Measurements from ENCODE around the gene BTC. TPM values are rescaled to one million over a fixed set of nuclear protein-coding genes. Genes with fewer than 3 reads are reported as not detected.

The BTC gene
- total and polyA plus RNA-seq, 2 donors (not counting 1 experiment from before 2014, with no cell fraction given): not detected

DNA sequence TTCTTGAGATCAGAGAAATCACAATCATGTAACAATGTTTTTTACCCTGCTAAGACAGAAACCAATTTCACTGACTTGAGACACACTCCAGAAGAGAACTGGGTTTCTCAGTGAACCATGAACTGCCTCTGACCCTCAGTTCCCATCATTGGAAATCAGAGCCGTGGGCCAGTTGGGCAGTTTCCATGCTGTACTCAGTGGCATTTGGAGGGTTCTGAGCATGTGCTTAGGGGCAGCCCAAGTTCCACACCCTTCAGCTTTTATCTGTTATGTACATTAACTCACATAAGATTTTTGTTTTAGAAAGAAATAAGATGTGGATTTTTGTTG lies 77.9 kb downstream of the BTC start:
- no CpG with 5 or more reads among the region's 1 CpG for WGBS (ENCODE audit: insufficient coverage)
- POLR2A ChIA-PET: no interaction called here

DNA sequence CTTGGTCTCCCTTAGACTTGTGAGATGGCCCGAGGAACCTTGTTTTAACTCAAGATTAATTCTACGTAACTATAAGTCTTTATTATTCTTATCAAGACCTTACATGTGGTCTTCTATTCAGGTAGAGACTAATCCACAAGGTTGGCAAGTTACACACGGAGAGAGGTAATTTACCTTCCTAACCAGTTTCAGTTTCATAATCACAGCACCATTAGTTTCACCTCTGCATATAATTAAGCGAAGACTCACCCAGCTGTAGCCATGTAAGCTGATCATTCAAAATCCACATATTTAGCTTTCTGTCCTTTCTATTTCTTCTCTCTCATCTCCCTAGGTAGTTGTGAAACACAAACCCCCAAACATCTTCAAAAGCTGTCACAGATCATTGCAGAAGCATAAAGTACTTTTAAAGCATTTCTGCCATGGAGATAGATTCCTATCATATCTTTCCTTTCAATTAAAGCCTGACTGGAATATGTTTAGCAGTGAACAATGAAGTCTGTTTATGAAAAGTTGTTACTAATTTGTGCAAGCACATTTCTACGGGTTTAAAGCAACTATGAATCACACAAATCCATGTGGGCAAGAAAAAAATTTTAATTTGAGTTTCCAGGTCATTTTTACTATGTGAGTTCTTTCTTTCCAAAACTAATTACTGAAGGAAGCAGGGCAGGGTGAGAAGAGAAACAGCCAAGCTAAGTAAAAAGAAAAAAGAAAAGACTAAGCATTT lies 78.5 kb downstream of the BTC start:
- 78% methylated on average over 3 of the region's 5 CpGs for WGBS (ENCODE audit: insufficient coverage)
- peaks cover 0 to 11% (median 0%) of the 10 kb centered on the region in 3 donors for H3K9me3 ChIP-seq (ENCODE audit: control extremely low read depth in 1 of 3, control insufficient read depth in 2 of 3, insufficient read depth in 1 of 3, low read length in 2 of 3)
- H3K27me3 ChIP-seq (replicated peaks in 1 of 4; ENCODE audit: control extremely low read depth in 1 of 4, control insufficient read depth in 3 of 4, insufficient read depth in 4 of 4, low read length in 3 of 4): peaks cover 0 to 3% (median 0%) of the 10 kb centered on the region in 4 experiments
- intact Hi-C loops (cut with micrococcal nuclease): no loop called here
- H3K36me3 ChIP-seq (replicated peaks in 1 of 2; ENCODE audit: control extremely low read depth in 1 of 2, control insufficient read depth in 1 of 2, extremely low read depth in 1 of 2, insufficient read depth in 2 of 2, low read length in 1 of 2): no peaks in the 10 kb centered on the region
- CTCF ChIA-PET: no interaction called here
- H3K4me3 Mint-ChIP-seq: no peak overlapping the region
- TF ChIP-seq EZH2 (IDR thresholded peaks at IDR 0.05; ENCODE audit: borderline replicate concordance, insufficient read depth, low read depth, low read length, poor library complexity, severe bottlenecking): no peak
- TF ChIP-seq, protein P1, sequence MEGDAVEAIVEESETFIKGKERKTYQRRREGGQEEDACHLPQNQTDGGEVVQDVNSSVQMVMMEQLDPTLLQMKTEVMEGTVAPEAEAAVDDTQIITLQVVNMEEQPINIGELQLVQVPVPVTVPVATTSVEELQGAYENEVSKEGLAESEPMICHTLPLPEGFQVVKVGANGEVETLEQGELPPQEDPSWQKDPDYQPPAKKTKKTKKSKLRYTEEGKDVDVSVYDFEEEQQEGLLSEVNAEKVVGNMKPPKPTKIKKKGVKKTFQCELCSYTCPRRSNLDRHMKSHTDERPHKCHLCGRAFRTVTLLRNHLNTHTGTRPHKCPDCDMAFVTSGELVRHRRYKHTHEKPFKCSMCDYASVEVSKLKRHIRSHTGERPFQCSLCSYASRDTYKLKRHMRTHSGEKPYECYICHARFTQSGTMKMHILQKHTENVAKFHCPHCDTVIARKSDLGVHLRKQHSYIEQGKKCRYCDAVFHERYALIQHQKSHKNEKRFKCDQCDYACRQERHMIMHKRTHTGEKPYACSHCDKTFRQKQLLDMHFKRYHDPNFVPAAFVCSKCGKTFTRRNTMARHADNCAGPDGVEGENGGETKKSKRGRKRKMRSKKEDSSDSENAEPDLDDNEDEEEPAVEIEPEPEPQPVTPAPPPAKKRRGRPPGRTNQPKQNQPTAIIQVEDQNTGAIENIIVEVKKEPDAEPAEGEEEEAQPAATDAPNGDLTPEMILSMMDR (IDR thresholded peaks at IDR 0.05): no peak
- no peaks in the 10 kb centered on the region for H3K4me1 ChIP-seq (ENCODE audit: control insufficient read depth in 2 of 2, insufficient read depth in 2 of 2, low read length in 2 of 2)
- POLR2A ChIA-PET: no interaction called here
- ATAC-seq (ENCODE audit: low read depth) (no peak), DNase-seq (no peak)
- H3K4me1 Mint-ChIP-seq: peaks cover 5% of the 10 kb centered on the region
- no peak overlapping the region for H3K27ac ChIP-seq (ENCODE audit: low read length in 2 of 2)
- no peak overlapping the region for H3K4me3 ChIP-seq (ENCODE audit: control extremely low read depth in 1 of 5, extremely low read depth in 1 of 5, insufficient read depth in 1 of 5, low read depth in 2 of 5, low read length in 4 of 5)
- H4K20me1 ChIP-seq (ENCODE audit: control insufficient read depth, insufficient read depth, low read length, poor library complexity, severe bottlenecking): no peaks in the 10 kb centered on the region
- no peaks in the 10 kb centered on the region for H3K27me3 Mint-ChIP-seq
- peaks cover 2% of the 10 kb centered on the region for H3K9me3 Mint-ChIP-seq (ENCODE audit: insufficient read depth)
- no peaks in the 10 kb centered on the region for H3K79me2 ChIP-seq (ENCODE audit: control insufficient read depth, insufficient read depth, low read length)
- no peak overlapping the region for H3K9ac ChIP-seq (ENCODE audit: low read length)
- no peak overlapping the region for H3K27ac Mint-ChIP-seq
- no peak overlapping the region for H3K4me2 ChIP-seq (replicated peaks; ENCODE audit: low read depth, low read length, poor library complexity, severe bottlenecking)
- no peak overlapping the region for H2AFZ ChIP-seq (ENCODE audit: insufficient read depth, low read depth, low read length, poor library complexity, severe bottlenecking)

More for the DNA sequence above, 77.9 kb downstream of the BTC start:
- peaks cover 2% of the 10 kb centered on the region for H3K9me3 Mint-ChIP-seq (ENCODE audit: insufficient read depth)
- no peak for ATAC-seq (ENCODE audit: low read depth)
- Histone ChIP-seq H3K79me2 (ENCODE audit: control insufficient read depth, insufficient read depth, low read length) (no peaks in the 10 kb centered on the region), H2AFZ (ENCODE audit: insufficient read depth, low read depth, low read length, poor library complexity, severe bottlenecking) (no peak overlapping the region), H3K4me1 (ENCODE audit: control insufficient read depth in 2 of 2, insufficient read depth in 2 of 2, low read length in 2 of 2) (no peaks in the 10 kb centered on the region), H3K4me2 (replicated peaks; ENCODE audit: low read depth, low read length, poor library complexity, severe bottlenecking) (no peak overlapping the region), H4K20me1 (ENCODE audit: control insufficient read depth, insufficient read depth, low read length, poor library complexity, severe bottlenecking) (no peaks in the 10 kb centered on the region), H3K27ac (ENCODE audit: low read length in 2 of 2) (no peak overlapping the region), H3K9me3 (ENCODE audit: control extremely low read depth in 1 of 3, control insufficient read depth in 2 of 3, insufficient read depth in 1 of 3, low read length in 2 of 3) (peaks cover 0 to 11% (median 0%) of the 10 kb centered on the region in 3 donors), H3K4me3 (ENCODE audit: control extremely low read depth in 1 of 5, extremely low read depth in 1 of 5, insufficient read depth in 1 of 5, low read depth in 2 of 5, low read length in 4 of 5) (no peak overlapping the region), H3K27me3 (replicated peaks in 1 of 4; ENCODE audit: control extremely low read depth in 1 of 4, control insufficient read depth in 3 of 4, insufficient read depth in 4 of 4, low read length in 3 of 4) (peaks cover 0 to 3% (median 0%) of the 10 kb centered on the region in 4 experiments), H3K9ac (ENCODE audit: low read length) (no peak overlapping the region), H3K36me3 (replicated peaks in 1 of 2; ENCODE audit: control extremely low read depth in 1 of 2, control insufficient read depth in 1 of 2, extremely low read depth in 1 of 2, insufficient read depth in 2 of 2, low read length in 1 of 2) (no peaks in the 10 kb centered on the region)
- intact Hi-C loops (cut with micrococcal nuclease): no loop called here
- no peak overlapping the region for H3K4me3 Mint-ChIP-seq
- no peak for DNase-seq
- no peaks in the 10 kb centered on the region for H3K27me3 Mint-ChIP-seq
- H3K27ac Mint-ChIP-seq: no peak overlapping the region
- CTCF ChIA-PET: no interaction called here
- TF ChIP-seq, protein P1 (IDR thresholded peaks at IDR 0.05): no peak
- TF ChIP-seq EZH2 (IDR thresholded peaks at IDR 0.05; ENCODE audit: borderline replicate concordance, insufficient read depth, low read depth, low read length, poor library complexity, severe bottlenecking): no peak
- peaks cover 5% of the 10 kb centered on the region for H3K4me1 Mint-ChIP-seq
